ENCODE data around the gene ANKRD2. TPM values are rescaled to one million over a fixed set of nuclear protein-coding genes. Genes with fewer than 3 reads are reported as not detected.

The ANKRD2 gene
- total RNA-seq, 1 donor from 2014 or later: not detected

GRCh38 chr10:97534746-97535367, 37.7 kb upstream of the ANKRD2 start:
- Mint-ChIP-seq H3K36me3 (ENCODE audit: insufficient read depth) (peaks cover 2% of the 10 kb centered on the region), H3K27ac (peak overlapping the region; percentile 46), H3K9me3 (ENCODE audit: low read depth) (peaks cover 2% of the 10 kb centered on the region), H3K27me3 (no peaks in the 10 kb centered on the region), H3K4me1 (ENCODE audit: low read depth) (no peaks in the 10 kb centered on the region), H3K4me3 (ENCODE audit: low read depth) (no peak overlapping the region)
- peak; percentile 48 for TF ChIP-seq CTCF (IDR thresholded peaks at IDR 0.05; ENCODE audit: unreplicated experiment)
- no peak for DNase-seq (ENCODE audit: low spot score, unreplicated experiment)

- no peaks in the 10 kb centered on the region for H3K9me3 Mint-ChIP-seq (ENCODE audit: low read depth)
- TF ChIP-seq CTCF (IDR thresholded peaks at IDR 0.05; ENCODE audit: unreplicated experiment): no peak
- H3K36me3 Mint-ChIP-seq (ENCODE audit: insufficient read depth): no peaks in the 10 kb centered on the region
- DNase-seq (ENCODE audit: low spot score, unreplicated experiment): no peak
- H3K27me3 Mint-ChIP-seq: no peaks in the 10 kb centered on the region
- no peak overlapping the region for H3K4me3 Mint-ChIP-seq (ENCODE audit: low read depth)
- no peak overlapping the region for H3K27ac Mint-ChIP-seq
- no peaks in the 10 kb centered on the region for H3K4me1 Mint-ChIP-seq (ENCODE audit: low read depth)
Measured at GRCh38 chr10:97537186-97537869, 35.3 kb upstream of the ANKRD2 start.

- no peaks in the 10 kb centered on the region for H3K36me3 Mint-ChIP-seq (ENCODE audit: insufficient read depth)
- no peaks in the 10 kb centered on the region for H3K4me1 Mint-ChIP-seq (ENCODE audit: low read depth)
- peak overlapping the region; percentile 47 for H3K27ac Mint-ChIP-seq
- no peak overlapping the region for H3K4me3 Mint-ChIP-seq (ENCODE audit: low read depth)
- no peaks in the 10 kb centered on the region for H3K27me3 Mint-ChIP-seq
- no peaks in the 10 kb centered on the region for H3K9me3 Mint-ChIP-seq (ENCODE audit: low read depth)
- no peak for TF ChIP-seq CTCF (IDR thresholded peaks at IDR 0.05; ENCODE audit: unreplicated experiment)
- DNase-seq (ENCODE audit: low spot score, unreplicated experiment): no peak
Measured at GRCh38 chr10:97538411-97538810, 34.2 kb upstream of the ANKRD2 start.

- no peak overlapping the region for H3K4me3 Mint-ChIP-seq (ENCODE audit: low read depth)
- H3K9me3 Mint-ChIP-seq (ENCODE audit: low read depth): no peaks in the 10 kb centered on the region
- no peaks in the 10 kb centered on the region for H3K27me3 Mint-ChIP-seq
- TF ChIP-seq CTCF (IDR thresholded peaks at IDR 0.05; ENCODE audit: unreplicated experiment): no peak
- no peaks in the 10 kb centered on the region for H3K4me1 Mint-ChIP-seq (ENCODE audit: low read depth)
- peak overlapping the region; percentile 47 for H3K27ac Mint-ChIP-seq
- no peaks in the 10 kb centered on the region for H3K36me3 Mint-ChIP-seq (ENCODE audit: insufficient read depth)
- DNase-seq (ENCODE audit: low spot score, unreplicated experiment): no peak
Measured at GRCh38 chr10:97538839-97539238, 33.7 kb upstream of the ANKRD2 start.

GRCh38 chr10:97539523-97540200, 32.9 kb upstream of the ANKRD2 start:
- no peaks in the 10 kb centered on the region for H3K9me3 Mint-ChIP-seq (ENCODE audit: low read depth)
- no peaks in the 10 kb centered on the region for H3K27me3 Mint-ChIP-seq
- no peaks in the 10 kb centered on the region for H3K4me1 Mint-ChIP-seq (ENCODE audit: low read depth)
- peak; percentile 9 for TF ChIP-seq CTCF (IDR thresholded peaks at IDR 0.05; ENCODE audit: unreplicated experiment)
- no peak for DNase-seq (ENCODE audit: low spot score, unreplicated experiment)
- H3K27ac Mint-ChIP-seq: no peak overlapping the region
- H3K36me3 Mint-ChIP-seq (ENCODE audit: insufficient read depth): no peaks in the 10 kb centered on the region
- H3K4me3 Mint-ChIP-seq (ENCODE audit: low read depth): no peak overlapping the region
